A549 (cell line): ENCODE results near the gene AREL1. TPM values are rescaled to one million over a fixed set of nuclear protein-coding genes. Genes with fewer than 3 reads are reported as not detected.

Source experiments
- ATAC-seq, 2 experiments: fragments of 200-7000 bp in 1 of 2; fragments of >200 bp in 1 of 2; cut with Nextera tagmentation in 1 of 2; cut with Tn5 transposase in 1 of 2; 3 replicates each; pipeline versions ENCODE4 v1.8.0 to v1.9.1; 2018 to 2020; ENCODE audit warnings: mild to moderate bottlenecking in 1 of 2, moderate library complexity in 1 of 2
- CTCF ChIA-PET: fragments of 300-600 bp; sonication (Branson Sonifier 250); formaldehyde crosslinking; extraction: SDS; loops from one replicate; lab custom pipeline; 2021; ENCODE audit warnings: antibody characterized with exemption, inconsistent platforms; lab: Yijun Ruan, JAX
- POLR2A ChIA-PET: fragments of 350-600 bp; formaldehyde crosslinking; extraction: SDS; loops from one replicate; lab custom pipeline; 2021; ENCODE audit warnings: antibody characterized with exemption, inconsistent platforms; lab: Yijun Ruan, JAX
- DNase-seq, 2 experiments: peaks; one replicate each; pipeline versions ENCODE4 v3.0.0 to v3.0.0-alpha.2; 2011 to 2016; ENCODE audit warnings: low read depth in 1 of 2, low spot score in 1 of 2
- FAIRE-seq: peaks from 2 replicates; lab custom pipeline; 2011; peaks lifted over from hg19 to GRCh38; lab: Jason Lieb, UNC
- H3K27ac ChIP-seq, 2 experiments: fragments of >200 bp; sonication (Bioruptor Twin); formaldehyde crosslinking; 3 replicates each; pipeline ENCODE4 v1.5.1; 2016 to 2017
- H3K4me1 ChIP-seq: fragments of >200 bp; sonication (Bioruptor Twin); formaldehyde crosslinking; 3 replicates; pipeline ENCODE4 v1.6.1; 2016
- H3K4me2 ChIP-seq: fragments of >200 bp; sonication (Bioruptor Twin); formaldehyde crosslinking; 3 replicates; pipeline ENCODE4 v1.6.1; 2016
- H3K4me3 ChIP-seq: fragments of >200 bp; sonication (Bioruptor Twin); formaldehyde crosslinking; 3 replicates; pipeline ENCODE4 v1.5.1; 2016
- H3K9me3 ChIP-seq: fragments of >200 bp; sonication (Bioruptor Twin); formaldehyde crosslinking; 3 replicates; pipeline ENCODE4 v1.6.1; 2016
- ATOH8 ChIP-seq: fragments of 250-450 bp; sonication (Bioruptor Pico); IDR thresholded peaks from 2 replicates; pipeline ENCODE4 v1.5.0; 2020; ENCODE audit warnings: low read depth, mild to moderate bottlenecking, moderate library complexity
- BHLHE40 ChIP-seq: IDR thresholded peaks from 2 replicates; pipeline ENCODE4 v1.6.1; 2012; ENCODE audit warnings: low read depth, low read length, inconsistent platforms
- CBX8 ChIP-seq: fragments of 200-600 bp; sonication (generic); IDR thresholded peaks from 2 replicates; pipeline ENCODE4 v1.6.1; 2016
- CHD2 ChIP-seq: fragments of 150-350 bp; IDR thresholded peaks from 2 replicates; pipeline ENCODE4 v1.6.1; 2014; ENCODE audit warnings: low read length; ENCODE audit not compliant: partially characterized antibody
- E2F6 ChIP-seq: IDR thresholded peaks from 2 replicates; pipeline ENCODE4 v1.6.1; 2012; ENCODE audit warnings: low read depth, borderline replicate concordance
- EHMT2 ChIP-seq: fragments of 200-600 bp; sonication (generic); IDR thresholded peaks from 2 replicates; pipeline ENCODE4 v1.6.1; 2016; ENCODE audit warnings: antibody characterized with exemption, low read depth, mild to moderate bottlenecking, moderate library complexity
- FOSB ChIP-seq: fragments of 250-450 bp; sonication (Bioruptor Pico); IDR thresholded peaks from 2 replicates; pipeline ENCODE4 v1.5.0; 2020; ENCODE audit warnings: mild to moderate bottlenecking, moderate library complexity
- FOXS1 ChIP-seq: fragments of 250-450 bp; sonication (Bioruptor Pico); IDR thresholded peaks from 2 replicates; pipeline ENCODE4 v1.5.0; 2020; ENCODE audit warnings: mild to moderate bottlenecking, moderate library complexity
- GATA3 ChIP-seq: IDR thresholded peaks from 2 replicates; pipeline ENCODE4 v1.6.1; 2012; ENCODE audit warnings: borderline replicate concordance
- HMGXB4 ChIP-seq: fragments of 250-450 bp; sonication (Bioruptor Pico); IDR thresholded peaks from 2 replicates; pipeline ENCODE4 v1.5.0; 2021; ENCODE audit warnings: mild to moderate bottlenecking, moderate library complexity, borderline replicate concordance
- KDM1A ChIP-seq: fragments of 200-600 bp; sonication (generic); IDR thresholded peaks from 2 replicates; pipeline ENCODE4 v1.6.1; 2016; ENCODE audit warnings: low read depth, mild to moderate bottlenecking
- MAX ChIP-seq: IDR thresholded peaks from 2 replicates; pipeline ENCODE4 v1.6.1; 2012
- MAZ ChIP-seq: fragments of 150-350 bp; IDR thresholded peaks from 2 replicates; pipeline ENCODE4 v1.6.1; 2014; ENCODE audit warnings: antibody characterized with exemption, low read depth, low read length, borderline replicate concordance
- MYC ChIP-seq: IDR thresholded peaks from 2 replicates; pipeline ENCODE4 v1.6.1; 2012; ENCODE audit warnings: mild to moderate bottlenecking, inconsistent platforms, low read length, improper control_type of control experiment, borderline replicate concordance
- NFE2L2 ChIP-seq: fragments of 150-350 bp; conservative IDR thresholded peaks from 2 replicates; pipeline ENCODE4 v1.6.1; 2014; ENCODE audit warnings: low read length
- NPAS2 ChIP-seq: fragments of 250-450 bp; sonication (Bioruptor Pico); IDR thresholded peaks from 2 replicates; pipeline ENCODE4 v1.8.0; 2022; ENCODE audit warnings: mild to moderate bottlenecking, moderate library complexity, borderline replicate concordance
- POLR2AphosphoS2 ChIP-seq: conservative IDR thresholded peaks from 2 replicates; pipeline ENCODE4 v1.6.1; 2012; ENCODE audit warnings: low read length, improper control_type of control experiment, inconsistent platforms
- RCOR1 ChIP-seq: fragments of 150-350 bp; IDR thresholded peaks from 2 replicates; pipeline ENCODE4 v1.6.1; 2014; ENCODE audit warnings: antibody characterized with exemption, low read length, low read depth
- REST ChIP-seq: fragments of 200-600 bp; sonication (generic); IDR thresholded peaks from 2 replicates; pipeline ENCODE4 v1.6.1; 2016; ENCODE audit warnings: antibody characterized with exemption, mild to moderate bottlenecking, moderate library complexity
- RFX5 ChIP-seq: fragments of 450-650 bp; IDR thresholded peaks from 2 replicates; pipeline ENCODE4 v1.7.1; 2014; ENCODE audit warnings: antibody characterized with exemption, mild to moderate bottlenecking, moderate library complexity
- SMC3 ChIP-seq: fragments of >200 bp; sonication (Bioruptor Twin); formaldehyde crosslinking; IDR thresholded peaks from 3 replicates; pipeline ENCODE4 v1.6.1; 2018; ENCODE audit warnings: inconsistent platforms
- ZC3H11A ChIP-seq: fragments of 450-650 bp; IDR thresholded peaks from 2 replicates; pipeline ENCODE4 v1.6.1; 2014; ENCODE audit warnings: antibody characterized with exemption, mild to moderate bottlenecking
- WGBS: methylation state at CpG from one replicate; pipeline ENCODE4 v1.1.6; 2017; ENCODE audit errors: missing lambda C conversion rate; 5-methylcytosine and 5-hydroxymethylcytosine counted together
- polyA plus RNA-seq, 4 experiments: library from polyadenylated mRNA; depleted of rRNA in 3 of 4; stranded (reverse); fragments of >200 nt; fragmentation: RNase III in 1 of 4; extraction: RNeasy Plus Mini Kit Qiagen cat#74134 plus additional on column Dnase treatment in 1 of 4; gene quantifications; 2 replicates in 3 of 4; 3 replicates in 1 of 4; pipeline ENCODE4 v1.2.3, GENCODE V29; 2011 to 2017

AREL1 gene
- polyA plus RNA-seq, 2 of the 4 experiments (the other 2 are of a cell fraction): 27.5 to 48.6 TPM

GRCh38 chr14:74647678-74648461 lies 65.0 kb downstream of the AREL1 start:
- Histone ChIP-seq H3K27ac (peak overlapping the region in 1 of 2 experiments; percentile 49; a peak in 3 of 6 replicates), H3K9me3 (no peaks in the 10 kb centered on the region), H3K4me2 (no peak overlapping the region), H3K4me3 (no peak overlapping the region), H3K4me1 (peaks cover 25% of the 10 kb centered on the region)
- no peak for DNase-seq
- POLR2A ChIA-PET: interaction anchor here (1.0 to 1.1 kb wide), 2 partner anchors 29 to 115 kb away, joined by 3 to 4 read pairs; partner anchors contain the start of gene YLPM1
- 90% methylated on average over 7 of the region's 7 CpGs for WGBS
- TF ChIP-seq FOSB (CRISPR knock-in tag): no peak
- TF ChIP-seq ZC3H11A: no peak
- TF ChIP-seq MYC: no peak
- no peak for TF ChIP-seq SMC3
- CTCF ChIA-PET: interaction anchor here (1.1 to 28.1 kb wide), 5 partner anchors 13 to 37 kb away, joined by 3 to 228 read pairs (median 5); partner anchors contain the start of gene LTBP2
- no peak for FAIRE-seq
- peak in 1 of 2 experiments; percentile 27; a peak in 5 of 6 replicates for ATAC-seq

GRCh38 chr14:74647061-74647677 lies 65.7 kb downstream of the AREL1 start:
- FAIRE-seq: no peak
- no peak for TF ChIP-seq NFE2L2
- TF ChIP-seq REST: no peak
- no peak for TF ChIP-seq FOXS1
- no peak for TF ChIP-seq POLR2AphosphoS2
- TF ChIP-seq CHD2: no peak
- no peak for TF ChIP-seq MAX
- TF ChIP-seq E2F6: no peak
- TF ChIP-seq GATA3: no peak
- no peak for TF ChIP-seq EHMT2
- TF ChIP-seq KDM1A: no peak
- TF ChIP-seq NPAS2 (CRISPR knock-in tag): no peak
- TF ChIP-seq ATOH8: no peak
- TF ChIP-seq RCOR1: no peak
- TF ChIP-seq MYC: no peak
- no peak for TF ChIP-seq MAZ
- TF ChIP-seq RFX5: no peak
- TF ChIP-seq CBX8: no peak
- no peak for TF ChIP-seq BHLHE40
- TF ChIP-seq HMGXB4: no peak
- Histone ChIP-seq H3K4me3 (no peak overlapping the region), H3K9me3 (no peaks in the 10 kb centered on the region), H3K4me2 (no peak overlapping the region), H3K27ac (peak overlapping the region in 1 of 2 experiments; percentile 49; a peak in 3 of 6 replicates), H3K4me1 (peaks cover 20% of the 10 kb centered on the region)
- no peak for DNase-seq
- ATAC-seq: no peak; a peak in 1 of 6 replicates
- CTCF ChIA-PET: interaction anchor here (1.0 to 28.1 kb wide), 4 partner anchors 13 to 46 kb away, joined by 3 to 228 read pairs (median 4); partner anchors contain the start of gene LTBP2
- 85% methylated on average over 11 of the region's 11 CpGs for WGBS
- POLR2A ChIA-PET: interaction anchor here (1.1 kb wide), 1 partner anchor 116 kb away, joined by 4 read pairs; the partner anchor contains the start of gene YLPM1
